ENCODE data around the gene BRIX1. TPM values are rescaled to one million over a fixed set of nuclear protein-coding genes. Genes with fewer than 3 reads are reported as not detected.
A peak's percentile ranks its signal among the peaks of the same experiment; 100 is the strongest.
"Not testable (repeated sequence)": the region's sequence is repeated elsewhere in the genome, so short reads cannot be mapped to it uniquely, and the experiment has no call there.

Gene BRIX1
- total RNA-seq, 1 donor from 2014 or later, result 17.6 TPM

DNA sequence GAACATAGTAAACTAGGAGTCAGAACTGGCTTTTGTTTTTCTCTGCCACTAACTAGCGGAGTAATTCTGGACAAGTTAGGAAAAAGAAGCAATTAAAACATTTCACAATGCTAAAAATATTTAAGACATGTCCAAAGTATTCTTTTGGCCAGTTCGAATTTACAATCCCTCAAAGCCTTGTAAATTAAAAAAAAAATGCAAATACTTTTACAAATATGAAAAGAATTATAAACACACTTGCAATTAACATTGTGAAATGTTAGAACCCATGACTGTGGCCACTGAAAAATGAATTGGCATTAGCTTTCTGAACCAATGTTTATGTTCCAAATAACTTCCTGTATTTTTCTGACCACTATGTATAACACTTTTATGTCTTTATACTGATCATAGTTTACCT, 2.4 kb upstream of the BRIX1 start:
- Histone ChIP-seq H3K36me3 (peaks cover 49% of the 10 kb centered on the region), H3K4me3 (no peak overlapping the region), H3K27me3 (ENCODE audit: low read depth) (no peaks in the 10 kb centered on the region), H3K9me3 (no peaks in the 10 kb centered on the region), H3K27ac (no peak overlapping the region), H3K4me1 (peaks cover 27% of the 10 kb centered on the region)
- TF ChIP-seq, protein P1, sequence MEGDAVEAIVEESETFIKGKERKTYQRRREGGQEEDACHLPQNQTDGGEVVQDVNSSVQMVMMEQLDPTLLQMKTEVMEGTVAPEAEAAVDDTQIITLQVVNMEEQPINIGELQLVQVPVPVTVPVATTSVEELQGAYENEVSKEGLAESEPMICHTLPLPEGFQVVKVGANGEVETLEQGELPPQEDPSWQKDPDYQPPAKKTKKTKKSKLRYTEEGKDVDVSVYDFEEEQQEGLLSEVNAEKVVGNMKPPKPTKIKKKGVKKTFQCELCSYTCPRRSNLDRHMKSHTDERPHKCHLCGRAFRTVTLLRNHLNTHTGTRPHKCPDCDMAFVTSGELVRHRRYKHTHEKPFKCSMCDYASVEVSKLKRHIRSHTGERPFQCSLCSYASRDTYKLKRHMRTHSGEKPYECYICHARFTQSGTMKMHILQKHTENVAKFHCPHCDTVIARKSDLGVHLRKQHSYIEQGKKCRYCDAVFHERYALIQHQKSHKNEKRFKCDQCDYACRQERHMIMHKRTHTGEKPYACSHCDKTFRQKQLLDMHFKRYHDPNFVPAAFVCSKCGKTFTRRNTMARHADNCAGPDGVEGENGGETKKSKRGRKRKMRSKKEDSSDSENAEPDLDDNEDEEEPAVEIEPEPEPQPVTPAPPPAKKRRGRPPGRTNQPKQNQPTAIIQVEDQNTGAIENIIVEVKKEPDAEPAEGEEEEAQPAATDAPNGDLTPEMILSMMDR (IDR thresholded peaks at IDR 0.05), result no peak
- no peak for DNase-seq
- ATAC-seq, result no peak
- intact Hi-C loops (cut with DNase I), result no loop called here

DNA sequence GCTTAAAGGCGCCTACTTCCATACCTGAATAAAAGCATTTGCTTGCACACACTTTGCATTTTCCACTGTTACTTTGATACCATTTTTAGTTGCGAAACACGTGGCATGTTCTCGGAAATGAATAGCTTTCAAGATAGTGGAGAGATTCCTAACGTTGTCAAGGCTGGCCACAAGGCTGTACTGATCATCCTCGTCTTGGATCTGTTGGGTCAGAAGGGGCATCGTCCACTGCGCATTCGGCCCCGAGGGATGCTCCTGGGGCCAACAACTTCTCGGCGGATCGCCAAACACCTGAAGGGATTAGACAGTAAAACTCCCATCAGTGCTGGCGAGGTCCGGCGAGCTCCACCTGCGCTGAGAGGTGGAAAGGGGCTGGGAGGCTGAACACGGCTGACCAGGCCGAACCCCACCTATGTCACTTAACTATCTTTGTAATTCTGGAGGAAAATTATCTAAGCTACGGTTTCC, 806 bp upstream of the BRIX1 start:
- Histone ChIP-seq H3K27ac (peak overlapping the region; percentile 92), H3K9me3 (no peaks in the 10 kb centered on the region), H3K4me3 (peak overlapping the region; percentile 99), H3K27me3 (ENCODE audit: low read depth) (no peaks in the 10 kb centered on the region), H3K4me1 (peaks cover 27% of the 10 kb centered on the region), H3K36me3 (peaks cover 50% of the 10 kb centered on the region)
- peak; percentile 15 to 21 for ATAC-seq
- DNase-seq, result peak; percentile 52
- TF ChIP-seq, protein P1 (IDR thresholded peaks at IDR 0.05), result no peak
- intact Hi-C loops (cut with DNase I), result no loop called here

DNA sequence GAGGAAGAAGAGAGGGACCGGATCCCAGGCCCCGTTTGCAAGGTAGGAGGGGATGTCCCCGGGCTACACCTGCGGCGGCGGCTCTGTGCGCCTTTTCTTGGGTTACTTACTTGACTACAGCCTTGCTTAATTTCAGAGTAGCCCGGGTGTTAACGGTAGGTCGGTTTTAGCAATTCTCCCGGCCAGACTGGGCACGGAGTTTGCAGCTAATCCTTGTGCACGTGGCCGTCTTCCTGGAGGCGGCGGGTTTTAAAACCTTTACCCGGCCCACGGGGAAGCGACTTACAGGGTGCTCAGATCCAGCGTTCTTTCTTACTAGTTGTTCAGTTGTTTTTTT, 313 bp downstream of the BRIX1 start:
- intact Hi-C loops (cut with DNase I), result no loop called here
- TF ChIP-seq, protein P1 (IDR thresholded peaks at IDR 0.05), result no peak
- Histone ChIP-seq H3K27me3 (ENCODE audit: low read depth) (no peaks in the 10 kb centered on the region), H3K36me3 (peaks cover 51% of the 10 kb centered on the region), H3K4me1 (peaks cover 27% of the 10 kb centered on the region), H3K9me3 (no peaks in the 10 kb centered on the region), H3K27ac (peak overlapping the region; percentile 92), H3K4me3 (peak overlapping the region; percentile 99)
- DNase-seq, result no peak
- peak in 1 of 2 donors; percentile 20 for ATAC-seq

DNA sequence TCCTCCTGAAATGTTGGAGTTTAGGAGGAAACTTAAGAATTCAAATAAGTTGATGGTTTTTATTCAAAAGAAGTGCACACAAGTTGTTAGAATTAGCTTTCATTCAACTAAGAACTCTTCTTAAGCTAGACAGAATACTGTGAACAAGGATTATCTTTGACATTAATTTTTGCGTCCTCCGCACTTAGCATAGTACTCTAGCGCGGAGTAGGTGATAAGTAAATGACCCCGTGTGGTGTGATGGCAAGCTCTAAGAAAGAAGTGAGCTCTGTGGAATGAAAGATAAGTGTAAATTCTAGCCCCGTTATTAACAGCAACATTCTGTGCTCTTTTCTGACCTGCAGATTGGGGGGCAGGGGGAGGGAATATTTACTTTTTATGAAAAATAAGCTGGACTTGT, 1.0 kb downstream of the BRIX1 start:
- H3K27me3 ChIP-seq (ENCODE audit: low read depth), result no peaks in the 10 kb centered on the region
- ATAC-seq (no peak), DNase-seq (no peak)
- peaks cover 51% of the 10 kb centered on the region for H3K36me3 ChIP-seq
- H3K27ac ChIP-seq, result no peak overlapping the region
- peaks cover 27% of the 10 kb centered on the region for H3K4me1 ChIP-seq
- peak overlapping the region; percentile 99 for H3K4me3 ChIP-seq
- TF ChIP-seq, protein P1 (IDR thresholded peaks at IDR 0.05), result no peak
- H3K9me3 ChIP-seq, result no peaks in the 10 kb centered on the region
- intact Hi-C loops (cut with DNase I), result no loop called here

DNA sequence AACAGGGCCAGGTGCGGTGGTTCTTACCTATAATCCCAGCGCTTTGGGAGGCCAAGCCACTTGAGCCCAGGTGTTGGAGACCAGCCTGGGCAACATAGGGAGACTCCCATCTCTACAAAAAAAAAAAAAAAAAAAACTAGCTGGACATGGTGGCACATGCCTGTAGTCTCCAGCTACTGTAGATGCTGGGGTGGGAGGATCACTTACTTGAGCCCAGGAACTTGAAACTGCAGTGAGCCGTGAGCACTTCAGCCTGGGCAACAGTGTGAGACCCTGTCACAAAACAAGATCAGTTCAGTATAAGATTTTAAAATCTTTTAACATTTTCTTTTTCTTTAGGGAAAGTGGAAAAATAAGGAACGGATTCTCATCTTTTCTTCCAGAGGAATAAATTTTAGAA, 2.5 kb downstream of the BRIX1 start:
- intact Hi-C loops (cut with DNase I), result no loop called here
- TF ChIP-seq, protein P1 (IDR thresholded peaks at IDR 0.05), result no peak
- no peak for ATAC-seq

DNA sequence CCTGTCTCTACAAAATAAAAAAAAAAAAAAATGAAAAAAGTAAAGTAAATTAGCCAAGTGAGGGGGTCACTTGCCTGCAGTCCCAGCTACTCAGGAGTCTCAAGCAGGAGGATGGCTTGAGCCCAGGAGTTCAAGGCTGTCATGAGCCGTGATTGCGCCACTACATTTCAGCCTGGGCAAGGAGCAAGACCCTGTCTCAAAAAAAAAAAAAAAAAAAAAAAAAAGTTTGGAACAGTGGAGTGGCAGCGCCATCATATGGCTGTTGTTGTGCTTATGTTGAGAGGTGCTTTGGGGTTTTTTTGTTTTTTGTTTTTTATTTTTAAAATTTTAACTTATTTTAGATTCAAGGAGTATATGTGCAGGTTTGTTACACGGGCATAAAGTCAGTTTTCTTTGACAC, 3.6 kb downstream of the BRIX1 start:
- no peak for DNase-seq
- Histone ChIP-seq H3K4me1 (peaks cover 29% of the 10 kb centered on the region), H3K36me3 (peaks cover 63% of the 10 kb centered on the region), H3K27ac (no peak overlapping the region), H3K4me3 (no peak overlapping the region), H3K27me3 (ENCODE audit: low read depth) (no peaks in the 10 kb centered on the region), H3K9me3 (no peaks in the 10 kb centered on the region)
- TF ChIP-seq, protein P1 (IDR thresholded peaks at IDR 0.05), result no peak
- no peak for ATAC-seq
- intact Hi-C loops (cut with DNase I), result no loop called here

More for the DNA sequence above, 2.5 kb downstream of the BRIX1 start:
- Histone ChIP-seq H3K9me3 (no peaks in the 10 kb centered on the region), H3K36me3 (peaks cover 52% of the 10 kb centered on the region), H3K27me3 (ENCODE audit: low read depth) (no peaks in the 10 kb centered on the region), H3K4me1 (peaks cover 27% of the 10 kb centered on the region), H3K4me3 (no peak overlapping the region), H3K27ac (no peak overlapping the region)
- no peak for DNase-seq

DNA sequence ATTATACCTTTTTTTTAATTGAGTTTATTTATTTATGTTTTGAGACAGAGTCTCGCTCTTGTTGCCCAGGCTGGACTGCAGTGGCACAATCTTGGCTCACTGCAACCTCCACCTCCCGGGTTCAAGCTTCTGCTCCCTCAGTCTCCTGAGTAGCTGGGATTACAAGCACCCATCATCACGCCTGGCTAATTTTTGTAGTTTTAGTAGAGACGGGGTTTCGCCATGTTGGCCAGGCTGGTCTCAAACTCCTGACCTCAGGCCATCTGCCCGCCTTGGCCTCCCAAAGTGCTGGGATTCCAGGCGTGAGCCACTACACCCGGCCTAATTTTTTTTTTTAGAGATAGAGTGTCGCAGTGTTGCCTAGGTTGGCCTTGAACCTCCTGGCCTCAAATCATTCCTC, 7.7 kb downstream of the BRIX1 start:
- H3K4me3 ChIP-seq; H3K27ac ChIP-seq; H3K9me3 ChIP-seq; intact Hi-C loops (cut with DNase I); ATAC-seq; H3K27me3 ChIP-seq (ENCODE audit: low read depth); DNase-seq: not testable (repeated sequence)
- Histone ChIP-seq H3K4me1 (peaks cover 15% of the 10 kb centered on the region), H3K36me3 (peaks cover 86% of the 10 kb centered on the region)

Measured in lower lobe of right lung (tissue), 2 donors.